ENCODE results near the gene CD70. TPM values are rescaled to one million over a fixed set of nuclear protein-coding genes. Genes with fewer than 3 reads are reported as not detected.

CD70 gene
- total RNA-seq, 1 experiment from 2014 or later = 131 TPM

DNA sequence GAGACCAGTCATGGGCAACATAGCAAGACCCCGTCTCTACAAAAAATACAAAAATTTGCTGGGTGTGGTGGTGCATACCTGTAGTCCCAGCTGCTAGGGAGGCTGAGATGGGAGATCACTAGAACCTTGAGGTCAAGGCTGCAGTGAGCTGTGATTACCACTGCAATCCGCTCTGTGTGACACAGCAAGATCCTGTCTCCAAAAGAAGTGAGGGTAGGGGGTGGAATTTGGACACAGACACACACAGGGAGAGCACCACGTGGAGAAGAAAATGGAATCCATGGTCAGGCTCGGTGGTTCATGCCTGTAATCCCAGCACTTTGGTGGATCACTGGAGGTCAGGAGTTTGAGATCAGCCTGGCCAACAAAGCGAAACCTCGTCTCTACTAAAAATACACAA lies 51.4 kb downstream of the CD70 start:
- in situ Hi-C loops (cut with HindIII; ENCODE audit: low sequenced_read_pairs) = no loop called here

More for the DNA sequence above, 51.4 kb downstream of the CD70 start:
- no peak for DNase-seq (ENCODE audit: low spot score)

Other genes starting within 250 kb of the CD70 start
- gene CLPP, start 229.6 kb downstream of the CD70 start, total RNA-seq (2014; rRNA removed; shearing (Covaris generic)) = 145 and 195 TPM in 2 replicates
- 105 and 149 TPM in 2 replicates for gene ALKBH7, start 218.4 kb downstream of the CD70 start, total RNA-seq (2014; rRNA removed; shearing (Covaris generic))
- 1.1 and 1.4 TPM in 2 replicates for gene PSPN, start 215.2 kb downstream of the CD70 start, total RNA-seq (2014; rRNA removed; shearing (Covaris generic))
- gene GTF2F1, start 198.0 kb downstream of the CD70 start, total RNA-seq (2014; rRNA removed; shearing (Covaris generic)) = 147 and 163 TPM in 2 replicates
- 170 and 189 TPM in 2 replicates for gene KHSRP, start 166.3 kb downstream of the CD70 start, total RNA-seq (2014; rRNA removed; shearing (Covaris generic))
- gene SLC25A41, start 157.4 kb downstream of the CD70 start, total RNA-seq (2014; rRNA removed; shearing (Covaris generic)) = 1.3 TPM in 1 of 2 replicates, not detected in the other
- gene SLC25A23, start 131.4 kb downstream of the CD70 start, total RNA-seq (2014; rRNA removed; shearing (Covaris generic)) = 57.6 and 60.6 TPM in 2 replicates
- 1.9 TPM in 1 of 2 replicates, not detected in the other for gene CRB3, start 126.9 kb downstream of the CD70 start, total RNA-seq (2014; rRNA removed; shearing (Covaris generic))
- not detected in 2 replicates for gene DENND1C, start 109.4 kb downstream of the CD70 start, total RNA-seq (2014; rRNA removed; shearing (Covaris generic))
- 2.1 and 3.3 TPM in 2 replicates for gene TUBB4A, start 88.8 kb downstream of the CD70 start, total RNA-seq (2014; rRNA removed; shearing (Covaris generic))
- 39.0 and 60.2 TPM in 2 replicates for gene TNFSF9, start 60.1 kb downstream of the CD70 start, total RNA-seq (2014; rRNA removed; shearing (Covaris generic))
- gene TNFSF14, start 79.0 kb upstream of the CD70 start, total RNA-seq (2014; rRNA removed; shearing (Covaris generic)) = not detected in 2 replicates
- gene C3, start 129.5 kb upstream of the CD70 start, total RNA-seq (2014; rRNA removed; shearing (Covaris generic)) = 2.1 and 2.3 TPM in 2 replicates
- 27.5 and 34.7 TPM in 2 replicates for gene GPR108, start 146.4 kb upstream of the CD70 start, total RNA-seq (2014; rRNA removed; shearing (Covaris generic))
- gene TRIP10, start 148.5 kb upstream of the CD70 start, total RNA-seq (2014; rRNA removed; shearing (Covaris generic)) = 74.8 and 108 TPM in 2 replicates
- 12.2 and 16.1 TPM in 2 replicates for gene SH2D3A, start 176.3 kb upstream of the CD70 start, total RNA-seq (2014; rRNA removed; shearing (Covaris generic))
- gene VAV1, start 181.6 kb upstream of the CD70 start, total RNA-seq (2014; rRNA removed; shearing (Covaris generic)) = not detected in 2 replicates